HG03060 (cell line): ENCODE data around the gene CIRBP.

Source experiments
- ATAC-seq: cut with Tn5 transposase; IDR thresholded peaks from one replicate; pipeline ENCODE4 v1.9.1; 2021; ENCODE audit warnings: low read depth, moderate number of reproducible peaks; ENCODE audit not compliant: unreplicated experiment

CIRBP gene

DNA sequence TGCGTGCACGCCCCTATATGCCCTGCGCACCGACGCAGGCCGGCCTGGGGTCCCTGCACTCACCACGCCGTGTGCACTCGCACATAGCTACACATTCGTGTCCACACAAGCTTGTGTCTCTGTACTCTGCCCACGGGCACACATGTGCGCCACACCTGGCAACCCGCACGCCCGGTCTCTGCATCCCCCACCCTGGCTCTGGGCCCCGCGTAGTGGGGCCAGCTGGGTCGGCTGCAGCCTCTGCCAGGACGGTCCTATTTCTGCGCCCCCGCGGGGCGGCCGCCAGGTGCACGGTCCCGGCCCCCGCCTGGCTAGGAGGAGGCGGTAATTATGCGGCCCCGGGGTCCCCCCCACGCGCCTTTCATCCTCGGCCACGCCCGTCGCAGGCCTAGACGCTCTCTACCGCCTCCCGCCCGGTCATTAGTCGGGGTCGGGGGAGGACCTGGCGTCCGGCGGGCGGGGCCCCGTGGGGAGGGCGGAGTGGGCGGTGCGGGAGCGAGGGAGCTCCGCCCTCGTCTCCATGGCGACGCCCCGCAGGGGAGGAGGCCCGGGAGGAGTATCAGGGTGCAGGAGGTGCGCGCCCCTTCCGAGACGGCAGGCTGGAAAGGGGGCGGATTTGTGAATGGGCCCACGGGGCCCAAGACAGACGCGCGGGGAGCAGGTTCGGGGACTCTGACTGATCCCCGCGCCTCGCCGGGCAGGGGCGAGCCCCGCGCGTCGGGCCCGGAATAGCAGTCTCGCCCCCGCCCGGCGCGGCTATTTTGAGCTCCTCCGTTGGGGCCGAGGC is 2.8 kb upstream of the CIRBP start:
- no peak for ATAC-seq

GRCh38 chr19:1266916-1267476 is 2.1 kb upstream of the CIRBP start:
- ATAC-seq: no peak

- no peak for ATAC-seq
These were observed 1.5 kb upstream of the CIRBP start for GRCh38 chr19:1267477-1268225.

- no peak for ATAC-seq
These were observed 687 bp upstream of the CIRBP start for GRCh38 chr19:1268226-1269064.

DNA sequence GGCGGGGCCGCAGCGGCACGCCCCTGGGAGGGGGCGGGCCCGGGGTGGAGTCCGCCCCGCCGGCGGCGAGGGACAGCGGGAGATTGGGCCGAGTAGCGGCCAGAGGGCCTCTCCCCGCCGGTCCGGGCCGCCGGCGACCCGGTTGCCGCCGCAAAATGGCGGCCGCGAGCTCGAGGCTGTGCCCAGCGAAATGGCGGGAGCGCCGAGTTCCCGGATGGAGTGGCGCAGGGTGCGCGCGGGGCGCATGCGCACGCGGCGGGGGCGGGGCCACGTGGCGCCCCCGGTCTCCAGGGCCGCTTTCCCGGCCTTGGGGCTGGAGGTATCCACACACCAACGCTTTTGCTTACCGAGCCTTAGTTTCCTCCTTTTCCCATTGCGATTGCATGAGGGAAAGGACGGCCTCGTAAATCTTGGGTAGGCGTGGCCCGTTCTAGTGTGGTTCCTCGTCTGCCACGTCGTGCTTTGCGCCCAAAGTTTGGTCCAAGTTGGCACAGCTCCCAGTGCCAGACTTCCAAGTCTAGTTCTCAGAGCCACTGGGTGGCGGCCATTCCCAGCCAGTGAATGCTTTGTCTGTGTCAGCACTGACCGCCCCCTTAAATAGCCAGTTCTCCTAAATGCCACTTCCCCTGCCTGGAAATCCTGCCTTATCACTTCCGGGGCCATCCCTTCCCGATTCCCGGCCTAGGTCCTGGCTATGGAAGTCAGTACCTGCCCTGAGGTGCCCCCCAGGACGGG is 513 bp downstream of the CIRBP start:
- ATAC-seq: peak; percentile 3

GRCh38 chr19:1270213-1270853 is 1.2 kb downstream of the CIRBP start:
- ATAC-seq: no peak

- no peak for ATAC-seq
These were observed 1.9 kb downstream of the CIRBP start for GRCh38 chr19:1270854-1271527.

- ATAC-seq: no peak
These were observed 2.6 kb downstream of the CIRBP start for GRCh38 chr19:1271528-1272422.

- no peak for ATAC-seq
These were observed 3.5 kb downstream of the CIRBP start for GRCh38 chr19:1272423-1273262.

DNA sequence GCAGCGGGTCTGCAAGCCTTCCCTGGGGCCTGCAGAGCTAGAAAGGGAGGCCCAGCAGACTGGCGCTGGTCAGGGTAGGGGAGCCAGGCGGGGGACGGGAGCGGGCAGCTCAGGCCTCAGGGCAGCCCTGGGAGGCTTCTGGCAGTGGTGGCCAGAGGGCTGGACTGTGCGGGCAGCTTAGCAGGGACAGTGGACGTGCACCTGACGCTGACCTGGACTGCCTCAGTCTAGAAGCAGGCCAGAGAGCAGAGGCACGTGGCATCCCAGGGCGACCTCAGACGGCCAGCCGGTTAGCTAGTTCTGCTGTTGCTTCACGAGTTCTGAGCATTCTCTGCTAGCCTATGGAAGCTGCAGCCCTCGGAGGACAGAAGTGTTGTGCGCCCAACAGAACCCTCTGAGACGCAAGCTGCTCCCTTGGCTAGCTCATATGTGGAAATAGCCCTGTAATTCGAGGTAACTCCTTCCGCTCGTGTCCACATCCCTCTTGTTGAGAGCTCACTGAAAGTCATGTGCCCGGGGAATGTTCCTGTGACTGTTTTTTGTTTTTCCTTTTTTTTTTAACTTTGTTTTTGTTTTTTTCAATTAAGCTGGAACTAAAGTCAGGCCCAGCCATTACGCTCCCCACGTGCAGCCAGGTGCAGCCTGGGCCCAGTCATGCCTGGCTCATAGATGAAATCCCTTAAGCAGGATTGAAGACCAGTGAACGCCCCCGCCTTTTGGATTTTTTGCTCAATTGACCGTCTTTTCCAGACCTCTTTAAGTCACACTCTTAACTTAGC is 4.3 kb downstream of the CIRBP start:
- no peak for ATAC-seq

- no peak for ATAC-seq
These were observed 5.1 kb downstream of the CIRBP start for GRCh38 chr19:1274081-1274851.

DNA sequence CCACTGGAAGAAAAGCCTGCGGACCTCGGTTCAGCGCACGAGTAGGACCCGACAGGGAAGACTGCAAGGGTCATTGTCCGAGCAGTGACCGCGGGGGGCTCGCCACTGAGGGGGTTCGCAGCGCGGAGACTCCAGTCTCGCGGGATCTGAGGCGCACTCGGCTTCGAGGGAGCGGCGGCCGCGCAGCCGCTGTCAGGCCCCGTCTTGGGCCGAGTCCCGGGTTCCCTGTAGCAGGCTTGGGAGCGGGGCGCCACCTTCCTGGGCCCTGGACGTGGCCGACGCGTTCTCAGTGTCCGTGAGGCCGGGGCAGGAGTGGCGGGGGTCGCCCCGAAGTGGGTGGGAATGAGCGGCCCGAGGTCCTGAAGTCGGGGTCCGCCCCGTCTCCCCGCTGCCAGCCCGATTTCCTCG is 5.7 kb downstream of the CIRBP start:
- ATAC-seq: no peak

DNA sequence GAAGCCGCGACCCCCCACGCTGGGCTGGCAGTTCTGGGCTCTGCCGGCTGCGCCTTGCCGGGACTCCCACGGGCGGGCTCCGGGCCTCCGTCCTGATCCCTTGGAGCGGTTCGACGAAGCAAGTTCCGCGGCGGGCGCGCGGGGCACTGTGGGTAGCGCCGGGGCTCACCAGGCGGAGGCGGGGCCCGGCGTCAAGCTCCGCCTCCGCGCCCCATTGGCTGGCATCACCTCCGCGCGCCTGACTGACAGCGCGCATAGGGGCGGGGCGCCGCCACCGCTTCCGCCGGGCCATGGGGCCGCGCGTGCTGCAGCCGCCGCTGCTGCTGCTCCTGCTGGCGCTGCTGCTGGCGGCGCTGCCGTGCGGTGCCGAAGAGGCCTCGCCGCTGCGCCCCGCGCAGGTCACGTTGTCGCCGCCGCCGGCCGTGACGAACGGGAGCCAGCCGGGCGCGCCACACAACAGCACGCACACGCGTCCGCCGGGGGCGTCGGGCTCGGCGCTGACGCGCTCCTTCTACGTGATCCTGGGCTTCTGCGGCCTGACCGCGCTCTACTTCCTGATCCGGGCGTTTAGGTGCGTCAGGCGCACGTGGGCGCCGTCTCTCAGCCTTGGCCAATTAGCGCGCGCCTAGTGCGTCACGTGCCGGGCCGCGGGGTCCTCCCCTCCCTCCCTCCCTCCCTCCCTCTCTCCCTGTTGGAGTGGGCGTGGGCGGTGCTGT is 6.3 kb downstream of the CIRBP start, which contains the start of gene FAM174C:
FAM174C (plus strand) TSS at position 271 of the 716 bp plus-strand sequence; CDS start at position 291, 20 bp downstream.
- peak; percentile 58 for ATAC-seq

DNA sequence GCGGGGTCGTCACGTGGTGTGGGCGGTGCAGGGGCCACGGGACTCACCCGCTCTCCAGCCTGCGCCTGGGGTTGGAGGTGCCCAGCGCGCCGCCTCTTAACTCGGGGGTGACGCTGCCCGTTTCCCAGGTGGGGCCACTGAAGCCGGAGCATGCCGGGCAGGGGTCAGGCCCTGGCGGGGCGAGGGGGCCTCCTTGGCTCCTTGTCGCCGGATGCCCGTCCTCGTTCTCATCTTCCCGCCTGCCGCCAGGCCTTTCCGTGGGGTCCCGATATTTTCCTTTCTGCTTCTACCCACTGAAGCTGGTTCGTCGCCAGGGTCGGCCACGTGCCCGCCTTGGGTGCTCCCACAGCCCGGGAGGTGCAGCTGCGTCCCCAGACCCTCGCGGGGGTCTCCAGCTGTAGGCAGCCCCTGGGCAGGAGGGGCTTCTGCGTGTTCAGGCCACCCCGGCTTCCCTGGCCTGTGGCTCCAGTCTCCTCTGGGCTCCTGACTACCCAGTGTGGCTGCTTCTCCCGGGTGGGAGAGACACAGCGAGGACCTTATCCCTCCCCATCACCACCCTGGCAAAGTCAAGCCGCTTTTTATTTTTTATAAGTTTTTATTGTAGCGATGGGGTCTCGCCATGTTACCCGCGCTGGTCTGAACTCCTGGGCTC is 7.0 kb downstream of the CIRBP start:
- no peak for ATAC-seq
